Osteoblast (primary cell): ENCODE data around the gene ALCAM. TPM values are rescaled to one million over a fixed set of nuclear protein-coding genes. Genes with fewer than 3 reads are reported as not detected.

Source experiments
- DNase-seq: peaks from one replicate; pipeline ENCODE4 v3.0.0; 2011; ENCODE audit warnings: low spot score, mixed read lengths; ENCODE audit not compliant: insufficient read length; ENCODE audit errors: missing footprints
- H2AFZ ChIP-seq: 2 replicates; pipeline ENCODE4 v1.6.0; 2011; ENCODE audit warnings: mild to moderate bottlenecking, low read length
- H3K27ac ChIP-seq: 2 replicates; pipeline ENCODE4 v1.5.1; 2011; ENCODE audit warnings: mild to moderate bottlenecking, low read depth, low read length, moderate library complexity
- H3K27me3 ChIP-seq: 2 replicates; pipeline ENCODE4 v1.6.0; 2012; ENCODE audit warnings: mild to moderate bottlenecking, control low read depth, inconsistent platforms, low read length, moderate library complexity; ENCODE audit not compliant: insufficient read depth
- H3K36me3 ChIP-seq: 2 replicates; pipeline ENCODE4 v1.5.1; 2011; ENCODE audit warnings: mild to moderate bottlenecking, low read length, control low read depth, moderate library complexity; ENCODE audit not compliant: insufficient read depth
- H3K4me1 ChIP-seq: 2 replicates; pipeline ENCODE4 v1.5.1; 2011; ENCODE audit warnings: mild to moderate bottlenecking, low read length, control low read depth, moderate library complexity; ENCODE audit not compliant: insufficient read depth
- H3K4me2 ChIP-seq: 2 replicates; pipeline ENCODE4 v1.6.0; 2011; ENCODE audit warnings: mild to moderate bottlenecking, low read length; ENCODE audit not compliant: insufficient read depth
- H3K4me3 ChIP-seq: fragments of 200-600 bp; sonication (generic); 3 replicates; pipeline ENCODE4 v1.5.1; 2012; ENCODE audit warnings: mild to moderate bottlenecking, low read length, inconsistent platforms; ENCODE audit not compliant: insufficient read depth
- H3K79me2 ChIP-seq: 2 replicates; pipeline ENCODE4 v1.6.0; 2012; ENCODE audit warnings: mild to moderate bottlenecking, low read length, control low read depth, inconsistent platforms; ENCODE audit not compliant: insufficient read depth
- H3K9me3 ChIP-seq: 2 replicates; pipeline ENCODE4 v1.5.1; 2011; ENCODE audit warnings: low read depth, low read length, control low read depth
- H4K20me1 ChIP-seq: 2 replicates; pipeline ENCODE4 v1.6.0; 2012; ENCODE audit warnings: mild to moderate bottlenecking, low read length, control low read depth; ENCODE audit not compliant: insufficient read depth
- CTCF ChIP-seq: IDR thresholded peaks from 2 replicates; pipeline ENCODE4 v1.5.1; 2011; ENCODE audit warnings: mild to moderate bottlenecking, low read depth, low read length, moderate library complexity; ENCODE audit errors: extremely low read depth
- total RNA-seq: library from RNA; depleted of rRNA; stranded (reverse); fragments of >200 nt; gene quantifications from 2 replicates; pipeline ENCODE4 v1.2.3, GENCODE V29; 2012

The ALCAM gene
- total RNA-seq, 1 donor = 178 TPM

- Histone ChIP-seq H3K4me1 (peaks cover 14% of the 10 kb centered on the region), H2AFZ (no peak overlapping the region), H3K27me3 (no peaks in the 10 kb centered on the region), H3K4me2 (peak overlapping the region; percentile 56), H3K9me3 (no peaks in the 10 kb centered on the region), H3K36me3 (no peaks in the 10 kb centered on the region), H4K20me1 (no peaks in the 10 kb centered on the region), H3K27ac (no peak overlapping the region), H3K4me3 (no peak overlapping the region), H3K79me2 (peaks cover 78% of the 10 kb centered on the region)
- peak; percentile 54 for TF ChIP-seq CTCF
- DNase-seq = no peak
Observed at GRCh38 chr3:105518806-105519418, 152.2 kb downstream of the ALCAM start.

GRCh38 chr3:105521770-105522169 lies 155.1 kb downstream of the ALCAM start:
- Histone ChIP-seq H3K4me3 (no peak overlapping the region), H3K4me1 (peaks cover 13% of the 10 kb centered on the region), H3K27ac (no peak overlapping the region), H3K36me3 (peaks cover 16% of the 10 kb centered on the region), H4K20me1 (no peaks in the 10 kb centered on the region), H3K27me3 (no peaks in the 10 kb centered on the region), H3K4me2 (no peak overlapping the region), H3K79me2 (peaks cover 60% of the 10 kb centered on the region), H3K9me3 (no peaks in the 10 kb centered on the region), H2AFZ (no peak overlapping the region)
- DNase-seq = peak; percentile 46
- TF ChIP-seq CTCF = no peak

- TF ChIP-seq CTCF = no peak
- peaks cover 44% of the 10 kb centered on the region for H3K79me2 ChIP-seq
- H3K27ac ChIP-seq = no peak overlapping the region
- DNase-seq = peak; percentile 36
- H3K4me2 ChIP-seq = no peak overlapping the region
- peaks cover 16% of the 10 kb centered on the region for H3K36me3 ChIP-seq
- H3K4me1 ChIP-seq = peaks cover 21% of the 10 kb centered on the region
- no peak overlapping the region for H3K4me3 ChIP-seq
- no peaks in the 10 kb centered on the region for H3K9me3 ChIP-seq
- no peak overlapping the region for H2AFZ ChIP-seq
- no peaks in the 10 kb centered on the region for H4K20me1 ChIP-seq
- H3K27me3 ChIP-seq = no peaks in the 10 kb centered on the region
Observed at GRCh38 chr3:105523501-105523900, 156.8 kb downstream of the ALCAM start.

DNA sequence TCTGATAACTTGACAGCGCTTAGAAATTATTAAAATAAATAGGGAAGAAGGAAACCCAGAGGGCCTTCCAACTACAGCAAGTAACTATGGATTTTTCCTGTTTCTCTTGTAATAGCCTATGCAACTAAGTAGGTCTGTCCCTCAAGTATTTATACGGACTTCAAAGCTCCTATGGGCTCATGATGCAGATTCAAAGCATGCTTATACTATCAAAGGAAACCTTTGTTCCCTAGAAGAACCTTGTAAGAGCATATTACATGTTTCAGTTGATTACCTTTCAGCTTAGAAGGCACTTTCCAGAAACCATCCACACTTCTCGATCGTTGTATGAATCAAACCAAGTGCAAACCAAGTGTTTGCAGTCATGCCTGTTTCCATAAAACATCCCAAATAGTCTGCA lies 158.8 kb downstream of the ALCAM start:
- H3K9me3 ChIP-seq = no peaks in the 10 kb centered on the region

More for the DNA sequence above, 158.8 kb downstream of the ALCAM start:
- no peak overlapping the region for H3K4me3 ChIP-seq
- no peaks in the 10 kb centered on the region for H4K20me1 ChIP-seq
- peaks cover 28% of the 10 kb centered on the region for H3K79me2 ChIP-seq
- TF ChIP-seq CTCF = no peak
- H3K4me1 ChIP-seq = peaks cover 21% of the 10 kb centered on the region
- H3K27me3 ChIP-seq = no peaks in the 10 kb centered on the region
- DNase-seq = no peak
- peaks cover 16% of the 10 kb centered on the region for H3K36me3 ChIP-seq
- H3K4me2 ChIP-seq = no peak overlapping the region
- no peak overlapping the region for H3K27ac ChIP-seq
- H2AFZ ChIP-seq = no peak overlapping the region
